ENCODE results near the gene EXT2. TPM values are rescaled to one million over a fixed set of nuclear protein-coding genes. Genes with fewer than 3 reads are reported as not detected.

The EXT2 gene
- total RNA-seq, 1 experiment from 2014 or later: 42.9 TPM

DNA sequence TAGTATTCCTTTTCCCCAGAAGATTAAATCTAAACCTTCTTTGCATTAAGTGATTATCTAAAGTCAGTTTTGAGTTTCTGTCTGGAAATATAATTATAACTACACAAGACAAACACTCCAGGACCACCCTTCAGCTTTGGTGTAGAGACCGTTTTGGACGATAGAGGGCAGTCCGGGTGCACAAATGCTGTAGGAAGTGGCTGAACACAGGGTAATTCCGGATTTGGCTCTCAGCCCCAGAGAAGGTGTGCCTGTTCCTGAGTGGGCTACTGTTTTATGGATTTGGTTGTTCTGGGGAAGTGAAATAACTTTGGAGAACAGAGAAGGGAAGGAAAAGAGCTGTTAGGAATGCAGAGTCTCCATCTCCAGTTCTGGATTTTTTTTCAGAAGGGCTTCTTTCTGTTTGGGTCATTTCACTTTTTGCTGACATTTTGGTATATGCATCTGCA lies 14.8 kb downstream of the EXT2 start:
- Mint-ChIP-seq H3K27me3 (ENCODE audit: low read depth) (no peaks in the 10 kb centered on the region), H3K36me3 (ENCODE audit: insufficient read depth in 1 of 3, low read depth in 3 of 3) (peaks cover 2 to 39% (median 19%) of the 10 kb centered on the region in 3 experiments; a peak in 5 of 7 replicates), H3K27ac (no peak overlapping the region), H3K4me1 (peaks cover 8 to 9% of the 10 kb centered on the region in 2 experiments), H3K4me3 (no peak overlapping the region), H3K9me3 (no peaks in the 10 kb centered on the region)
- no peaks in the 10 kb centered on the region for H3K9me3 ChIP-seq (ENCODE audit: control insufficient read depth, low read depth, low read length)
- H2AFZ ChIP-seq (ENCODE audit: low read length): no peak overlapping the region
- no peak overlapping the region for H2BK15ac ChIP-seq (ENCODE audit: low read depth, low read length)
- H3K4me2 ChIP-seq (ENCODE audit: insufficient read depth, insufficient read length, low read length): no peak overlapping the region
- no peaks in the 10 kb centered on the region for H3K79me2 ChIP-seq (ENCODE audit: insufficient read depth, low read length)
- H3K4me1 ChIP-seq (ENCODE audit: insufficient read depth, low read length): 0 out of 2 replicates have a peak, but pooled peaks cover 3% of the 10 kb centered on the region
- H4K91ac ChIP-seq (ENCODE audit: insufficient read length, low read depth, low read length): no peak overlapping the region
- DNase-seq: peak; percentile 50
- H4K8ac ChIP-seq (replicated peaks; ENCODE audit: insufficient read length, low read depth, low read length): no peak overlapping the region
- TF ChIP-seq, protein P1, sequence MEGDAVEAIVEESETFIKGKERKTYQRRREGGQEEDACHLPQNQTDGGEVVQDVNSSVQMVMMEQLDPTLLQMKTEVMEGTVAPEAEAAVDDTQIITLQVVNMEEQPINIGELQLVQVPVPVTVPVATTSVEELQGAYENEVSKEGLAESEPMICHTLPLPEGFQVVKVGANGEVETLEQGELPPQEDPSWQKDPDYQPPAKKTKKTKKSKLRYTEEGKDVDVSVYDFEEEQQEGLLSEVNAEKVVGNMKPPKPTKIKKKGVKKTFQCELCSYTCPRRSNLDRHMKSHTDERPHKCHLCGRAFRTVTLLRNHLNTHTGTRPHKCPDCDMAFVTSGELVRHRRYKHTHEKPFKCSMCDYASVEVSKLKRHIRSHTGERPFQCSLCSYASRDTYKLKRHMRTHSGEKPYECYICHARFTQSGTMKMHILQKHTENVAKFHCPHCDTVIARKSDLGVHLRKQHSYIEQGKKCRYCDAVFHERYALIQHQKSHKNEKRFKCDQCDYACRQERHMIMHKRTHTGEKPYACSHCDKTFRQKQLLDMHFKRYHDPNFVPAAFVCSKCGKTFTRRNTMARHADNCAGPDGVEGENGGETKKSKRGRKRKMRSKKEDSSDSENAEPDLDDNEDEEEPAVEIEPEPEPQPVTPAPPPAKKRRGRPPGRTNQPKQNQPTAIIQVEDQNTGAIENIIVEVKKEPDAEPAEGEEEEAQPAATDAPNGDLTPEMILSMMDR (conservative IDR thresholded peaks at IDR 0.05): peak; percentile 82
- H3K56ac ChIP-seq (ENCODE audit: insufficient read length, low read depth, low read length): no peak overlapping the region
- no peak overlapping the region for H3K18ac ChIP-seq (ENCODE audit: insufficient read length, low read depth, low read length)
- H2BK20ac ChIP-seq (ENCODE audit: low read depth, low read length, poor library complexity, severe bottlenecking): no peak overlapping the region
- no peak overlapping the region for H4K5ac ChIP-seq (ENCODE audit: insufficient read length, low read depth, low read length)
- WGBS (ENCODE audit: extremely low coverage, insufficient read length, low lambda C conversion rate): no CpG with 5 or more reads among the region's 4 CpGs
- H2BK5ac ChIP-seq (ENCODE audit: insufficient read length, low read length): no peak overlapping the region
- H2BK12ac ChIP-seq (ENCODE audit: insufficient read length, low read depth, low read length): no peak overlapping the region
- H3K23me2 ChIP-seq (ENCODE audit: insufficient read length, low read depth, low read length, poor library complexity, severe bottlenecking): no peaks in the 10 kb centered on the region
- H3K14ac ChIP-seq (ENCODE audit: insufficient read depth, low read length): no peak overlapping the region
- H4K20me1 ChIP-seq (ENCODE audit: control insufficient read depth, insufficient read depth, insufficient read length): no peaks in the 10 kb centered on the region
- no peak overlapping the region for H3K4ac ChIP-seq (ENCODE audit: low read depth, low read length)
- no peak overlapping the region for H3T11ph ChIP-seq (ENCODE audit: low read length)
- no peak overlapping the region for H3K23ac ChIP-seq (ENCODE audit: insufficient read length, low read depth, low read length)
- H3K9ac ChIP-seq (ENCODE audit: extremely low read depth, insufficient read length, low read length): no peak overlapping the region
- H2AK5ac ChIP-seq (ENCODE audit: insufficient read length, low read length): no peak overlapping the region
- H3K27ac ChIP-seq (ENCODE audit: insufficient read length, low read depth, low read length): no peak overlapping the region
- H2BK120ac ChIP-seq (ENCODE audit: low read depth, low read length, poor library complexity, severe bottlenecking): no peak overlapping the region
- no peaks in the 10 kb centered on the region for H3K27me3 ChIP-seq (ENCODE audit: insufficient read depth, low read length)
- H3K79me1 ChIP-seq (ENCODE audit: insufficient read depth, low read depth, low read length, poor library complexity, severe bottlenecking): no peaks in the 10 kb centered on the region
